Suprapubic skin (tissue), 3 donors: ENCODE data around the gene ILDR2.

Source experiments
- EP300 ChIP-seq: sonication (generic); formaldehyde crosslinking; IDR thresholded peaks from one replicate; pipeline ENCODE4 v1.6.1; 2017; ENCODE audit warnings: antibody characterized with exemption
- TF ChIP-seq, protein P1 (sequence below), 2 donors: fragments of 200-600 bp in 1 of 2; fragments of 450-650 bp in 1 of 2; sonication (generic) in 1 of 2; IDR thresholded peaks; one replicate each; pipeline ENCODE4 v1.5.1; 2016 to 2019; ENCODE audit warnings: antibody characterized with exemption in 2 of 2, mild to moderate bottlenecking in 1 of 2, moderate library complexity in 1 of 2

DNA sequence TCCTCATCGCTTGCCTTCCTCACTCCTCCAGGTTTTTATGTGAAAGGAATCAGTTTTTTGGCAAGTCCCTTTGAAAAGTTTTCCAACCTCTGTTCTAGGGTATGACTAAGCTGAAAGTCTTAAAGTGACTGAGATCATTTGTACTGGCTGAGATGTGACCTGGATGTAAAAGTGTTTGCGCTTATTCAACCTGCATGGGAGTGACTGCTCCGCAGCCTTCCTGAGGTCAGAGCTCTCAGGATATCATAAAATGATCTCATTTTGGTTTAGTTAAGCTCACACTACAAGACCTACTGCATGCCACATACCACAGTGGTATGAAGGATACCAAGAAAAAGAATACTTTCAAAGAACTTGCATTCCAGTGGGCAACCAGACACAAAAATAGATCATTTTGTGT is 69.4 kb downstream of the ILDR2 start:
- no peak for TF ChIP-seq EP300
- TF ChIP-seq, protein P1, sequence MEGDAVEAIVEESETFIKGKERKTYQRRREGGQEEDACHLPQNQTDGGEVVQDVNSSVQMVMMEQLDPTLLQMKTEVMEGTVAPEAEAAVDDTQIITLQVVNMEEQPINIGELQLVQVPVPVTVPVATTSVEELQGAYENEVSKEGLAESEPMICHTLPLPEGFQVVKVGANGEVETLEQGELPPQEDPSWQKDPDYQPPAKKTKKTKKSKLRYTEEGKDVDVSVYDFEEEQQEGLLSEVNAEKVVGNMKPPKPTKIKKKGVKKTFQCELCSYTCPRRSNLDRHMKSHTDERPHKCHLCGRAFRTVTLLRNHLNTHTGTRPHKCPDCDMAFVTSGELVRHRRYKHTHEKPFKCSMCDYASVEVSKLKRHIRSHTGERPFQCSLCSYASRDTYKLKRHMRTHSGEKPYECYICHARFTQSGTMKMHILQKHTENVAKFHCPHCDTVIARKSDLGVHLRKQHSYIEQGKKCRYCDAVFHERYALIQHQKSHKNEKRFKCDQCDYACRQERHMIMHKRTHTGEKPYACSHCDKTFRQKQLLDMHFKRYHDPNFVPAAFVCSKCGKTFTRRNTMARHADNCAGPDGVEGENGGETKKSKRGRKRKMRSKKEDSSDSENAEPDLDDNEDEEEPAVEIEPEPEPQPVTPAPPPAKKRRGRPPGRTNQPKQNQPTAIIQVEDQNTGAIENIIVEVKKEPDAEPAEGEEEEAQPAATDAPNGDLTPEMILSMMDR (IDR thresholded peaks at IDR 0.05), result no peak
